NCI-H146 treated with DMSO at 0.1 percent for 48 hours (cell line): ENCODE results near the gene ETFA.

ENCODE experiments used
- DNase-seq: peaks from one replicate; lab custom pipeline; 2025; ENCODE audit not compliant: unreplicated experiment; lab: John Stamatoyannopoulos, UW

Gene ETFA

DNA sequence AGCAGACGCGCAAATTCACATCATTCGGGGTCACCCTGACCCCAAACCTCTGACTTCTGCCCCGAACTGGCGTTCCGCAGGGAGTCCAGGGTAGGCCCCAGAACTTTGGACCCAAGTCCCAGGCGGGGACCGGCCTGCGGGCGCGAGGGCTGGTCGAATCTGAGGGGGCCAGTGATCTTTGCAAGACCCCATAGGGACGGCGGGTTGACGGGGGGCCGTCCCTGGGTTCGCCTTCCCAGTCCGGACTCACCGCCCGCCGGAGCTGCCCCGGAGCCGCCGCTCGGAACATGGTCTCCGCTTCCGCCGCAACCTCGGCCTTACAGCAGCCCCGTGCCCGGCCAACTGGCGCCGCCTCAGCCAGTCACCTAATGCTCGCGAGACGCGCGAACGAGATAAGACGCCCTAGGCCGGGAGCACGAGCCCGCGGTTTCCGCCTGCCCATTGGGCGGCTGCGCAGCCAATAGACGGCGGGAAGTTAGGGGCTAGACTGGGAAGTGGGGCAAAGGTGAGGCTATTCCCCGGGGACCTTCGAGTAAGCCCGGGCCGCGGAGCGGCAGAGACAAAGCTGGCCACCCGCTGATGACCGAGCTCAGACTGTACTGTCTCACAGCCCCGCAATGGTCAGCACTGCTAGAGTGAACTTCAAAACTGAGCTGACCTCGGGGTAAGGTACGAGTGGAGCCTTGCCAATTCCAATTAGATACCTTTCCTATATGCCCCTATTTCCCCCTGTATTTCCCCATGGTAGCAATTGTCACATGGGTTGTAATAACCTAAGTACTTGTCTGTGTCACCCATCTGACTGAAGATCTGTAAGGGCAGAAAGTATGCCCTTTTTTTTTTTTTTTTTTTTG lies at the start of gene ETFA:
ETFA (minus strand) TSS at position 370 of the 854 bp plus-strand sequence; CDS start at position 289, 81 bp downstream.
- peak; percentile 79 for DNase-seq

DNA sequence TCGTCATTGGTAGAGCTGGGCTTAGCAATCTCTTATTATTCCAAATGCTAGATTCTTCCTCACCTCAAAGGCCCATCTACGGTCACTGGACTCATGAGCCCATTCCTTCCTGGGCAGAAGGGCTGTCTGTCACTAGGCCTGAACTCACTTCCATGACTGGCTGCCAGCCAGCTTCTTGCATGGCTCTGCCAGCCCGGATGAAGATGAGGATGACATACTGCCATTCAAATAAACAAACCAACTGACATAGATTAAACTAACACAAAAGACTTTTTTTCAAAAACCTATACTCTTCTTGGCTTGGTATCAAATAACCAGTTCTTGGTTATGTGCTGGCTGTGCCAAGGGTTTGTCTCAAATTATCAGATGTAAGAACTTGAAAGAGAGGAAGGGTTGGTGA lies 49.1 kb upstream of the ETFA start:
- no peak for DNase-seq

DNA sequence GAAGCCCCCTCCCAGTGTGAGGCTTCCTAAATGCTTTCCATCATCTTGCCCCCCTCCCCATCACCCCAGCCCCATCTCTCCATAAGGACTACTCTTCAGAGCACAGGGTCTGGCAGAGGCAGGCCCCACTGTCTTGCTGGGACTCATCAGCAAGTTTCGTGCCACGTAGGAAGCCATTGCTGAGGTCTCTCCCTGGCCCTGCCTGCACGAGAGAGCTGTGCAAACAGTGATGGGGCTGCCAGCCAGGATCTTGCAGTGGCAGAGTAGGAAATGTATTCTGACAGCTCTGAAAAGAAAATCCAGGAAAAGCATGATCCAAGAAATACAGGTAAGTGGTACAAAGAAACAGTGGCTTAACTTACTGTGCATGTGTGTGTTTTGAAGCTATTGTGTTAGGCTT lies 47.9 kb upstream of the ETFA start:
- no peak for DNase-seq

DNA sequence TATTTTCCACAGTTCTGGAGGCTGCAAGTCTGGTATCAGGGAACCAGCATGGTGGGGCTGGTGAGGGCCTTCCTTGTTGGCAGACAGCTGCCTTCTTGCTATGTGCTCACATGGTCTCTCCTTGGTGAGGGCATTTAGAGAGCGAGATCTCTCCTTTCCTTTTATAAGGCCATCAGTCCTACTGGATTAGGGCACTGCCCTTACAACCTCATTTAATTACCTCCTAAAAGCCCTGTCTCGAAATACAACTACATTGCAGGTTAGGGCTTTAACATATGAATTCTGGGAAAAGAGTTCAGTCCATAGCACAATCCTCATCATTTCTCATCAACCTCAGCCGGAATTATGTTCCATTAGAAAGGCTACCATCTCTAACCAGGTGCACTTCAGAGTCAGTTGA lies 47.2 kb upstream of the ETFA start:
- DNase-seq: no peak

DNA sequence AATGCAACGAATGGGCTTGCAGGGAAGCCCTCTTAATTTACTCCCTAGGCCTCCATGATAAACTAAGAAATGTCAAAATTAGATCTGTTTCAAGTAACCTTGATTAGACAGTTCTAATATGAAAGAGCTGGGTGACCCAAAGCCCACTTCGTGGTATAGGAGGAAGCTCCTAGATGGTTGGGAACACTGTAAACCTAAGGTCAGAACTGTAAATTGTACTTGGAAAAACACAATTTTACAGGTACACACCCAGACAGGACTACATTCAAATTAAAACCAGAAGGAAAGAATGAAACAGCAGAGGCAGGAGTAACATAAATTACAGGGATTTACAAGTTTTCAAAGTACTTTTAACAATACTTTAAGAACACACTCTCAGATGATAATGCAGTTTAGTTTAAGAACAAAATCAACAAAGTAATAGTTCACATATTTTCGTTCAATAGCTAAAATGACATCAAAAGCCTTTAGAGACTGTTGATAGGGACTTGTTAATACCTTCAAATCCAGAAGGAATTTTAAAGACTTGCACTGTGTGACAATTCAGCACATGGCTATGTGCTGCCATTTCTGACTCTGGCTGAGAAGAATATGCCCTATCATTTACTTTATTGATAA lies 43.7 kb upstream of the ETFA start:
- no peak for DNase-seq

DNA sequence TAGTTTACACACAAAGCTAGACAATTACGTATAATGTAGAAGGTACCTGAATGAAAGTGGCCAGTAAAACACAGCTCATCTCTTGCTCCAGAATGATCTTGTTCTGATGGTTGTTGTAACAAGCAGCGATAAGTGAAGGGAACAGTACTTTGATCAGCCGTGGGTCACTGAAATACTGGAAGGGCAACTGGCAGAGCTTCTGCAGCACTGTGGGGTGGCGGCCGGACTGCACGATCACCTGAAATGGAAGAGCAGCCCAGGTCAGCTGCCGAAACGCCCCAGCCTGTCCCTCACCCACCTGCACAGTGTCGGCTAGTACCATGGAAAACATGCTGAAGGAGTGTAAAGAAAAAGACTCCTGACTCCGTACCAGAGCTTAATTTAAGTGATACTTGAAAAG lies 42.6 kb upstream of the ETFA start:
- no peak for DNase-seq

DNA sequence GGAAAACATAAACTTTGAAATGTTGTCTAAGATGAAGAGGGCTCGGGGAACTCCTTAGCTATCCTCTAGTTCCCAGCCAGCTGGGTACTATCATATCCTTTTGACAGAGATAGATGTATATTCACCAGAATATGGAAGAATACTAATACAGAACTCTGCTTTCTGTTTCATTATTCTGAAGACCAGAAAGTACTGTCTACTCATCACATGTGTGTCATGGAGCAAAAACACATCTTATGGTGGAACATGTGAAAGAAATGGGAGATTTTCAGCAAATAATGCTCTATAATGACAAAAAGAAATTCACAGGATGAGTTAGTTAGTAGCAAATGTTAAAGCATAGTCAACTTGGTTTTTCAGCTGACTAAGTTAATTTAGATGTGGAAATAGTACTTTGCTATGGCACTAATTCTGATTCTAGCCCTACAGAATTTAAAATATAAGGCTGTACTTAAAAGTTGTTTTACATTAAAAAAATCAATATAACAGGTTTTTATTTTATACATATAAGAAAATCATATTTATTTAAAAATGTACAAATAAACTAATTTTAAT lies 41.8 kb upstream of the ETFA start:
- no peak for DNase-seq

DNA sequence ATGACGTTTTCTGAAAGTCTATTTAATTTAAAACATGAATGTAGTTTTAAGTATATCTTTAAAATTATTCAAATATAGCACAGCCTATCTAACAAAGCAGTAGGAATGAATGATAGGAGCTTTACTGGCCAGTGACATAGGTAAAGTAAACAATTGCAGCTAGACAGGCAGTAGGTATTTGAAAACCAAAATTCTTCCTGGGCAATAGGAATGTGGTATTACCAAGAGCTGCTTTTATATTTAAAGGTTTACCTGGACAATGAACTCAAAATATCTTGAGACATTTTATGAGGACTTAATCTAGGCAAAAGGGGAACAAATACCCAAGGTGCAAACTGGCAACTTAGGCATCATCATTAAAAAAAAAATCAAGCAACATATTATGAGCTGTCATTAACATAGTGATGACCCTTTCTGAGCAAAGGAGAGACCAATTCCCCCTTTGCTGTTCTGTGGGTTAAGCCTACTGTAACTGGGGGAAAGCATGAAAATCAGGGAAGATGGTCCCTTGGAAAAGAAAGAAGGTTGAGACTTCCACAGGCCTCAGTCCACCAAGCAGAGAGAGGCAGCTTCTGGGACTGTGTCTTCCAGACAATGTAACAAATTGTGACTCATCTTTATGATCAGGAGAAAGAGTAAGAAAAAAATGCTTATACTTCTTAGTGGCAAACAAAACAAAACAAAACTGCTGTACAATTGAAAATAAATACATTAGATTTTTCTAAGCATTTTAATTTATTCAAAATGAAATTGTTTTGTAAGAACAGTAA lies 38.2 kb upstream of the ETFA start:
- DNase-seq: no peak

DNA sequence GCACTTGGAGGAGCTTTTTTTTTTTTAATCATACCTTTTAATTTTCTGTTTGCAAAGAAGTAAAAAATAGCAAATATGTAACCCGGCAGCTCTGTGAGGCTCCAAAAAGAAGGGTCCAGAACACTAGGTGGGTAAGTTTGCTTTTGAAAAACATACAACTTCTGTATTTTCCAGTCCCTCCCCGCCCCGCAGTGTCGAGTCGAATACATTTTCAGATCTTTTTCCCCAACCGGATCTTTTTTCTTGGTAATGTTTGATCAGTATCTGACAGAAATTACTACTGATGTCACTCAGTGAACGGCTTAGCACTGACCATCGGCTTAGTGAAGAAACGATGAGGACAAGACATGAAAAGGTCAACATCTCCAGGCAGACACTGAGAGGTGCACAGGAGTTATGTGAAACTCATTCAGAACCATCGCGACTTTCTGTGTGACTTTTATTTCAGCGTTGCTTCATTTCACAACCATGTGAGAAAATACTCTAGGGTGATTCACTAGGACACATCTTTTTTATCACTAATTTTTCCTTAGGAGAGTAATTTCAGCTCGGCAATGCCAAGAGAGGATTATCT lies 36.3 kb upstream of the ETFA start:
- DNase-seq: no peak

DNA sequence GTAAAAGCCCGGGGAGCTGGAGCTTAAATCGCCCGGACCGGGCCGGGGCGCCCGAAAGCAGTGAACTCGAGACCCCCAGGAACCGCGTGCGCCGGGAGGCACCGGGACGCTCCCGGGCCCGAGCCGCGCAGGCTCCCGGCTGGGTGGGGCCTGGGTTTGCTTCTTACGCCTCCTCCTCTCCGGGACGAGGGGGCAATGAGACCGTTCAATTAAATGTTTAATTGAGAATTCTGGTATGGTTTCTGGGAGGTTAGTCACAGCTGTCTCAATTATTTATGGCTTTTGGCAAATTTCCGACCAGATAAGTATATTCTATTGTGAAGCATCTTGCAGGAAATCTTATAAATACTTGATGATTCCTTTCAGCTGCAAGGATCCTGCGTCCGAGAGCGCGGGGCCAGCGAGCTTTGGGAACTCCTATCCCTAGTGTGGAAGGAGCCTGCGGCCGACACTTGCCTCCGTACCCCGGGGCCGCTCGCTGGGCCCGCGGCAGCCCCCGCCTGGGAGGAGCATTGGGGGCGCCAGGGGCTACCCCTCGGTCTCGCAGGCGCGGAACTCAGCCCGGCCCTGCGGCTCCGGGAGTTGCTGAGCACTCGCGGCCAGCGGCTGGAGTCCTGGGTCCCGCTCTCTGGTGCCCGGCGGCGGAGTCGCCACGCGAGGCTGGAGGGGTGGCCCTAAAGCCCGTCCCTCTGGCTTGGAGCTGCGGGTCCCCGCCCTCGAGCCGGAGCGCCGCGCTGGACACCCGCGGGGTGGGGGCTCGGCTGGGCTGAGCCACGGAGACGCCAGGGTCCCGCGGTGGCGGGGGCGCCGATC lies 35.6 kb upstream of the ETFA start:
- DNase-seq: no peak

DNA sequence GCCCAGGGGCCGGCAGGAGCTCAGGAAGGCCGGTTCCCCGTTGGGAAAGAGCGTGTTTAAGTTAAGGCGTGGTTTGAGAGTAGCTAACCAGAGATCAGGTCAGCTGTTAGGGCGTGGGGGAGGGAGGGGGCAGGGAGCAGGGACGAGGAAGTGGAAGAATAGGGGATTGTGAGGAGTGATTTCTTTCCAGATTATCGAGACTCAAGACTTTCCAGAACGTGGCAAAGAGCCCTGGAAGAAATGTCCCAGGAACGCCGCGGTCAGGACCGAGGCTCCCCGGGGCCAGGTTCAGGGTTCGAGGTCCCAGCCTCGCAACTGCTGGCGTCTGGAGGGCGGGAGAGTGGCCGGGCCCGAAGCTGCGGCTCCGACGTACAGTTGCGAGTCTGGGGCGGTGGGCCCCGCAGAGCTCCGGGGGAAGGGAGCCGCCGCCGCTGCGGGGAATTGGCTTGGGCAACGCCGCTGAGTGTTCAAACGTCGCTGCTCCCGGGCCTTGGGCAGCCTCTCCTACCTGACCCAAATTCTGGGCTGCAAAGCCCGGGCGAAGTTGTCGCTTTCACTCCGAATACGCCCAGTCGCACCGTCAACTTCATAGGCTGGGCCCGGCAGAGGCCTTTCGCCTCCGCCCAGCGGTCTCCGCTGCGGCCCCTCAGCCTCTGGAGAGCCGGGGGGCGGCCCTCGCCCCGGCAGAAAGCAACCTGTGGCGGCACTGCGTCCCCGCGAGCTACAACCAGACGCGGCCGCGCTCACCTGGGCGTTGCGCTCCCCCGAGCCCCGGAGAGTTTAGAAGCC lies 34.8 kb upstream of the ETFA start:
- no peak for DNase-seq

DNA sequence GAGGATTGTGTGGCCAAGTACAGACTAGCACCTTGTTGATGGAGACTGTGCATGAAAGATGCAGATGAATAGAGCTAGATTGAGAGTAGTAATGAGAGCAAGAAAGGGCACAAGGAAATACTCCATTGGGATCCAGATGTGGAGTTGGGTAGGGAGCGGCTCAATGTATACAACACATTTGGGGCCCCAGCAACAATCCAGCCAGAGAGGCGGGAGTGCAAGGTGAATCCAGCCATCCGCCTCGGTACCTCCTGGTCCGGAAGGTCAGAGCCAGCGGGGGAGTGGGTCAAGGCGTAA lies 34.3 kb upstream of the ETFA start:
- no peak for DNase-seq

DNA sequence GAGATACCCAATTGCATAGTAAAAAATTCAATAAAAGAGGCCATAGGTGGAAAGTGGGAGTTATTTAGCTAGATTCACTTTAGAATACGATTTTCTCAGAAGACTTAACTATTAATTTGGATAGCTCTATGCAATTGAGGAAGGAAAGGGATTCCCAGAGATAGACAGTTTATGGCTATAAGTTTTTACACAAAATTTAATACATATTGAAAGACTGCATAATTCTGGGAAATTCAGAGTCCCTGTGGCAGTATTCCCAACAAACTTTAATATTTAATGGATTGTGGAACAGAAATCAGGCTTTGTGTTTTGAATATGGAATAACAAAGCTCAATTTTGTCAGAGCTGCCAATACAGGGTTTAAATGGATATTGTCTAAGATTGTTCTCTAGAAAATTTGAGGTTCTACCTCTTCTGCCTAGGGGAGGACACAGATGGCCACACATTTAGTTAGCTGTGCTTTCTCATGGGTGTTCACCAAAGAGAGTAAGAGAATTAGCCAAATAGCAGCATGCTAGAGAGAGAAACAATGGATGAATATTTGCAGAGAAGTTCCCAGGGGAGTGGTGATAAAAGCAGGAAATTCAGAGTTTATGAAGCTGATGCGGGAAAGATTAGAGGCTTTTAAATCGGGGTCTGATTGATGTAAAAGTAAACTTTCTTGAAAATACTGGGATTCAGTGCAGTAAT lies 33.8 kb upstream of the ETFA start:
- no peak for DNase-seq

DNA sequence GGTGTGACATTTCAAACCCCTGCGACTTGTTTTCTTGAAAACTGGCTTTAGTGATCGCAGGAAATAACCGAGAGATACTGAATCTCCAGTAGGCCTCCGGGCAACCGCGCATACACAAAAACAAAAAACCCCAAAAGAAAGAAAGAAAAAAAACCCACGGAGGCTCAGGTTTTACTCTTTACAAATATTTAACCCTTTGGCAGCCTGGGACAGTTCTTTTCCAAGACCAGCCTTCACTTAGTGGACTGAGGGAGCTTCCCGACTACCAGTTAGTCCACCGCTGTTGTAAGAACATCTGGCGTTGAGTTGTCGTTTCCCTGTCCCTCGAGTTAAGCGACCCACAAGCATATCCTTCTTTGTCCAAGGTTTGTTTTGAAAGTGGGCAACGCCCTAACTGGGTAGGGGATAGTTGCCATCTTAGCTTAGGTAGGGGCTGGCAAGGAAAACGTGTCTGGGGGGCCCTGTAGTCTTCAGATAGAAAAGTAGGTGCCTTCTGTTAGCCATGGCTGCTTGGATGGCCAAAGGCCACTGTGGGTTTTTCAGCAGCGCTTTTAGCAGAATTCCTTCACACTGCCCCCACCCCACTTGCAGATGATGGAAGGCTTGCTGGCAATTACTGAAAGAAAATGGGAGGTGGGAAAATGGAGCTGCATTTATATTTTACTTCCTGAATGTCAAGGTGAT lies 32.2 kb upstream of the ETFA start:
- DNase-seq: no peak

DNA sequence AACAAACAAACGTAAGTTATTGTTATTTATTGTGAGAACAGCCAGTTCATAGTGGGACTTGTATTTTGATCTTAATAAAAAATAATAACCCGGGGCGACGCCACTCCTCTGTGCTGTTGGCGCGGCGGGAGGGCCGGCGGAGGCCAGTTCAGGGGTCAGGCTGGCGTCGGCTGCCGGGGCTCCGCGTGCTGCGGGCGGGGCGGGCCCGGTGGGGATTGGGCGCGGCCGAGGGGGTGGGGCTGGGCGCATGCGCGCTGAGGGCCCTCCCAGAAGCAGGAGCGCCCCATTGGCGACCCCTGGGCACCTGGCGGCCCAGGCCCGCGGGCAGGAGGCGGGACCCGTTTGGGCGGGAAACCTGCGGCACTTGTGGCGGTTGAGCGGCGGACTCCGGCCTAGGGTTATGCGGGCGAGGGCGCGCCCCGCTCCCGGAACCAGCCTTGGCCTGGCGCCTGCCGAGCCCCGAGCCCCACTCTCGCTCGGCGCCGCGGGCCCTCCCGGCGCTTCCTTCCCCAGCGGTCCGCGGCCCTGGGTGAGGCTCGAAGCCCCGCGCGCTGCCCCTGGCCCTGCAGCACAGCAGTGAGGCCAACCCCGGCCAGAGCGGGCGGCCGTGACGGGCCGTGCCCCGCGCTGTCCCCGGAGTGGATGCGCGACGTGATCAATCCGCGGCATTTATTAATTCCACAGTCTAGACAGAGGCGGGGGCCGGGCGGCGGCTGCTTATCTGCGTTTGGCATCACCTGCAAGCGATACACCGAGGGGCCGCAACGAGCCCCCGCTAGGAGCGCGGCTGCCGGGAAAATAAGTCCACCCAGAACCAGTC lies 31.3 kb upstream of the ETFA start:
- no peak for DNase-seq

DNA sequence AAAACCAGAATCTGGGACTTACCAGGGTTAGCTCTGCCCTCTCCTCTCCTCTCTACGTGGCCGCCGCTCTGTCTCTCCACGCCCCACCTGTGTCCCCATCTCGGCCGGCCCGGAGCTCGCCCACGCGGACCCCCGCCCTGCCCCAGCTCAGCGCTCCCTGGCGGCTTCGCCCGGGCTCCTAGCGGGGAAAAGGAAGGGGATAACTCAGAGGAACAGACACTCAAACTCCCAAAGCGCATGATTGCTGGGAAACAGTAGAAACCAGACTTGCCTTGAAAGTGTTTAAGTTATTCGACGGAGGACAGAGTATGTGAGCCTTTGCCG lies 30.8 kb upstream of the ETFA start:
- no peak for DNase-seq

DNA sequence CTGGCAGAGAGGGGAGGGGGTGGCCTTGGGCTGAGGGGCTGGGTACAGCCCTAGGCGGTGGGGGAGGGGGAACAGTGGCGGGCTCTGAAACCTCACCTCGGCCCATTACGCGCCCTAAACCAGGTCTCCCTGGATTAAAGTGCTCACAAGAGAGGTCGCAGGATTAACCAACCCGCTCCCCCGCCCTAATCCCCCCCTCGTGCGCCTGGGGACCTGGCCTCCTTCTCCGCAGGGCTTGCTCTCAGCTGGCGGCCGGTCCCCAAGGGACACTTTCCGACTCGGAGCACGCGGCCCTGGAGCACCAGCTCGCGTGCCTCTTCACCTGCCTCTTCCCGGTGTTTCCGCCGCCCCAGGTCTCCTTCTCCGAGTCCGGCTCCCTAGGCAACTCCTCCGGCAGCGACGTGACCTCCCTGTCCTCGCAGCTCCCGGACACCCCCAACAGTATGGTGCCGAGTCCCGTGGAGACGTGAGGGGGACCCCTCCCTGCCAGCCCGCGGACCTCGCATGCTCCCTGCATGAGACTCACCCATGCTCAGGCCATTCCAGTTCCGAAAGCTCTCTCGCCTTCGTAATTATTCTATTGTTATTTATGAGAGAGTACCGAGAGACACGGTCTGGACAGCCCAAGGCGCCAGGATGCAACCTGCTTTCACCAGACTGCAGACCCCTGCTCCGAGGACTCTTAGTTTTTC lies 30.2 kb upstream of the ETFA start:
- no peak for DNase-seq
